HG03064 (cell line): ENCODE data around the gene DLG1.
A peak's percentile ranks its signal among the peaks of the same experiment; 100 is the strongest.
"Not testable (repeated sequence)": the region's sequence is repeated elsewhere in the genome, so short reads cannot be mapped to it uniquely, and the experiment has no call there.

ENCODE experiments used
- ATAC-seq: cut with Tn5 transposase; IDR thresholded peaks from one replicate; pipeline ENCODE4 v1.9.1; 2021; ENCODE audit warnings: low read depth; ENCODE audit not compliant: unreplicated experiment

The DLG1 gene

GRCh38 chr3:197125636-197126035 is 172.8 kb downstream of the DLG1 start:
- no peak for ATAC-seq

- ATAC-seq, result no peak
These were observed 173.7 kb downstream of the DLG1 start for GRCh38 chr3:197124713-197125112.

GRCh38 chr3:197122394-197122793 is 176.0 kb downstream of the DLG1 start:
- ATAC-seq, result no peak

- ATAC-seq, result no peak
These were observed 181.3 kb downstream of the DLG1 start for GRCh38 chr3:197117114-197117513.

GRCh38 chr3:197114007-197114406 is 184.4 kb downstream of the DLG1 start:
- no peak for ATAC-seq

GRCh38 chr3:197111685-197112084 is 186.7 kb downstream of the DLG1 start:
- no peak for ATAC-seq

GRCh38 chr3:197105786-197106185 is 192.6 kb downstream of the DLG1 start:
- no peak for ATAC-seq

GRCh38 chr3:197104738-197105137 is 193.7 kb downstream of the DLG1 start:
- no peak for ATAC-seq

- ATAC-seq, result no peak
These were observed 194.6 kb downstream of the DLG1 start for GRCh38 chr3:197103766-197104165.

GRCh38 chr3:197093871-197094270 is 204.5 kb downstream of the DLG1 start:
- ATAC-seq, result no peak

- no peak for ATAC-seq
These were observed 210.0 kb downstream of the DLG1 start for GRCh38 chr3:197088370-197088769.

- no peak for ATAC-seq
These were observed 213.3 kb downstream of the DLG1 start for GRCh38 chr3:197085137-197085536.

GRCh38 chr3:197083486-197083885 is 214.9 kb downstream of the DLG1 start:
- ATAC-seq, result no peak

GRCh38 chr3:197082871-197083270 is 215.5 kb downstream of the DLG1 start:
- no peak for ATAC-seq

GRCh38 chr3:197080344-197080743 is 218.1 kb downstream of the DLG1 start:
- ATAC-seq, result no peak

GRCh38 chr3:197076415-197076814 is 222.0 kb downstream of the DLG1 start:
- ATAC-seq, result no peak

GRCh38 chr3:197068077-197068476 is 230.3 kb downstream of the DLG1 start:
- no peak for ATAC-seq

- no peak for ATAC-seq
These were observed 233.6 kb downstream of the DLG1 start for GRCh38 chr3:197064771-197065170.

- no peak for ATAC-seq
These were observed 236.0 kb downstream of the DLG1 start for GRCh38 chr3:197062446-197062845.

GRCh38 chr3:197051637-197052036 is 246.8 kb downstream of the DLG1 start:
- ATAC-seq, result not testable (repeated sequence)

GRCh38 chr3:197050511-197050910 is 247.9 kb downstream of the DLG1 start:
- ATAC-seq, result peak; percentile 55

- no peak for ATAC-seq
These were observed 255.9 kb downstream of the DLG1 start for GRCh38 chr3:197042539-197042938.

- ATAC-seq, result no peak
These were observed 256.4 kb downstream of the DLG1 start for GRCh38 chr3:197041875-197042488.
